ENCODE measurements around the gene SLC26A8. TPM values are rescaled to one million over a fixed set of nuclear protein-coding genes. Genes with fewer than 3 reads are reported as not detected.

The SLC26A8 gene
- total RNA-seq, 1 experiment from 2014 or later: 0.09 TPM

- no peak overlapping the region for H2BK5ac ChIP-seq (ENCODE audit: insufficient read length, low read length)
- H3K79me1 ChIP-seq (ENCODE audit: insufficient read depth, low read depth, low read length, poor library complexity, severe bottlenecking): peaks cover 26% of the 10 kb centered on the region
- no peaks in the 10 kb centered on the region for H4K20me1 ChIP-seq (ENCODE audit: control insufficient read depth, insufficient read depth, insufficient read length)
- no peak overlapping the region for H2BK12ac ChIP-seq (ENCODE audit: insufficient read length, low read depth, low read length)
- no peak overlapping the region for H3K9ac ChIP-seq (ENCODE audit: extremely low read depth, insufficient read length, low read length)
- no peak for DNase-seq
- no peak overlapping the region for H4K5ac ChIP-seq (ENCODE audit: insufficient read length, low read depth, low read length)
- no peak overlapping the region for H2BK15ac ChIP-seq (ENCODE audit: low read depth, low read length)
- Mint-ChIP-seq H3K36me3 (ENCODE audit: insufficient read depth in 1 of 3, low read depth in 3 of 3) (peaks cover 59 to 71% (median 60%) of the 10 kb centered on the region in 3 experiments), H3K9me3 (peaks cover 40 to 42% of the 10 kb centered on the region in 2 experiments), H3K27ac (peak overlapping the region in 1 of 3 experiments; percentile 14; a peak in 1 of 7 replicates), H3K4me3 (no peak overlapping the region), H3K27me3 (ENCODE audit: low read depth) (no peaks in the 10 kb centered on the region), H3K4me1 (no peaks in the 10 kb centered on the region; a peak in 1 of 4 replicates)
- no peak overlapping the region for H3T11ph ChIP-seq (ENCODE audit: low read length)
- H3K23me2 ChIP-seq (ENCODE audit: insufficient read length, low read depth, low read length, poor library complexity, severe bottlenecking): no peaks in the 10 kb centered on the region
- H3K27me3 ChIP-seq (ENCODE audit: insufficient read depth, low read length): no peaks in the 10 kb centered on the region
- H3K56ac ChIP-seq (ENCODE audit: insufficient read length, low read depth, low read length): no peak overlapping the region
- no peak overlapping the region for H3K18ac ChIP-seq (ENCODE audit: insufficient read length, low read depth, low read length)
- peaks cover 32% of the 10 kb centered on the region for H3K9me3 ChIP-seq (ENCODE audit: control insufficient read depth, low read depth, low read length)
- TF ChIP-seq, protein P1, sequence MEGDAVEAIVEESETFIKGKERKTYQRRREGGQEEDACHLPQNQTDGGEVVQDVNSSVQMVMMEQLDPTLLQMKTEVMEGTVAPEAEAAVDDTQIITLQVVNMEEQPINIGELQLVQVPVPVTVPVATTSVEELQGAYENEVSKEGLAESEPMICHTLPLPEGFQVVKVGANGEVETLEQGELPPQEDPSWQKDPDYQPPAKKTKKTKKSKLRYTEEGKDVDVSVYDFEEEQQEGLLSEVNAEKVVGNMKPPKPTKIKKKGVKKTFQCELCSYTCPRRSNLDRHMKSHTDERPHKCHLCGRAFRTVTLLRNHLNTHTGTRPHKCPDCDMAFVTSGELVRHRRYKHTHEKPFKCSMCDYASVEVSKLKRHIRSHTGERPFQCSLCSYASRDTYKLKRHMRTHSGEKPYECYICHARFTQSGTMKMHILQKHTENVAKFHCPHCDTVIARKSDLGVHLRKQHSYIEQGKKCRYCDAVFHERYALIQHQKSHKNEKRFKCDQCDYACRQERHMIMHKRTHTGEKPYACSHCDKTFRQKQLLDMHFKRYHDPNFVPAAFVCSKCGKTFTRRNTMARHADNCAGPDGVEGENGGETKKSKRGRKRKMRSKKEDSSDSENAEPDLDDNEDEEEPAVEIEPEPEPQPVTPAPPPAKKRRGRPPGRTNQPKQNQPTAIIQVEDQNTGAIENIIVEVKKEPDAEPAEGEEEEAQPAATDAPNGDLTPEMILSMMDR (conservative IDR thresholded peaks at IDR 0.05): no peak
- no peak overlapping the region for H3K27ac ChIP-seq (ENCODE audit: insufficient read length, low read depth, low read length)
- no peak overlapping the region for H3K4me2 ChIP-seq (ENCODE audit: insufficient read depth, insufficient read length, low read length)
- no CpG with 5 or more reads among the region's 6 CpGs for whole genome bisulfite sequencing (ENCODE audit: extremely low coverage, insufficient read length, low lambda C conversion rate)
- H3K4me1 ChIP-seq (ENCODE audit: insufficient read depth, low read length): no peaks in the 10 kb centered on the region
- no peak overlapping the region for H4K91ac ChIP-seq (ENCODE audit: insufficient read length, low read depth, low read length)
- H2AFZ ChIP-seq (ENCODE audit: low read length): no peak overlapping the region
- no peak overlapping the region for H3K23ac ChIP-seq (ENCODE audit: insufficient read length, low read depth, low read length)
- H4K8ac ChIP-seq (replicated peaks; ENCODE audit: insufficient read length, low read depth, low read length): no peak overlapping the region
- no peak overlapping the region for H3K4ac ChIP-seq (ENCODE audit: low read depth, low read length)
- no peak overlapping the region for H2AK5ac ChIP-seq (ENCODE audit: insufficient read length, low read length)
- H2BK20ac ChIP-seq (ENCODE audit: low read depth, low read length, poor library complexity, severe bottlenecking): no peak overlapping the region
- H3K14ac ChIP-seq (ENCODE audit: insufficient read depth, low read length): no peak overlapping the region
- peaks cover 24% of the 10 kb centered on the region; the same call in 1 of the 2 replicates for H3K79me2 ChIP-seq (ENCODE audit: insufficient read depth, low read length)
- no peak overlapping the region for H2BK120ac ChIP-seq (ENCODE audit: low read depth, low read length, poor library complexity, severe bottlenecking)
Observed at GRCh38 chr6:35907750-35908149, 116.7 kb downstream of the SLC26A8 start.
